NCI-H1694 treated with DMSO at 0.1 percent for 48 hours (cell line): ENCODE results near the gene MEF2D.

Experiments used
- DNase-seq: peaks from one replicate; lab custom pipeline; 2025; lab: John Stamatoyannopoulos, UW

MEF2D gene

GRCh38 chr1:156425943-156426342 lies 74.6 kb downstream of the MEF2D start:
- no peak for DNase-seq

- no peak for DNase-seq
These were observed 75.7 kb downstream of the MEF2D start for GRCh38 chr1:156424806-156425432.

GRCh38 chr1:156423422-156424352 lies 76.9 kb downstream of the MEF2D start:
- DNase-seq, result no peak

GRCh38 chr1:156422602-156423091 lies 77.9 kb downstream of the MEF2D start:
- no peak for DNase-seq

- no peak for DNase-seq
These were observed 78.5 kb downstream of the MEF2D start for GRCh38 chr1:156421939-156422601.

GRCh38 chr1:156421062-156421938 lies 79.3 kb downstream of the MEF2D start:
- DNase-seq, result peak; percentile 98

GRCh38 chr1:156420205-156421061 lies 80.1 kb downstream of the MEF2D start:
- no peak for DNase-seq

- DNase-seq, result peak; percentile 76
These were observed 80.7 kb downstream of the MEF2D start for GRCh38 chr1:156419854-156420204.

GRCh38 chr1:156418416-156419070 lies 82.0 kb downstream of the MEF2D start:
- DNase-seq, result no peak

GRCh38 chr1:156417401-156418020 lies 83.1 kb downstream of the MEF2D start:
- DNase-seq, result peak; percentile 87

- DNase-seq, result no peak
These were observed 83.6 kb downstream of the MEF2D start for GRCh38 chr1:156416993-156417392.

GRCh38 chr1:156414461-156415064 lies 86.0 kb downstream of the MEF2D start:
- DNase-seq, result no peak
